ENCODE measurements around the gene SLU7. TPM values are rescaled to one million over a fixed set of nuclear protein-coding genes. Genes with fewer than 3 reads are reported as not detected.

Gene SLU7
- total RNA-seq (2011; cell fraction: chromatin; rRNA removed; ENCODE audit: low replicate concordance): 16.0 and 49.4 TPM in 2 replicates
- total RNA-seq (2011; cell fraction: nucleolus; rRNA removed): 9.3 and 9.6 TPM in 2 replicates
- total RNA-seq (2011; cell fraction: nucleoplasm; rRNA removed): 15.6 and 16.1 TPM in 2 replicates
- total RNA-seq (2014; rRNA removed) (51.8 and 65.7 TPM in 2 replicates), total RNA-seq (2014; rRNA removed; fragmentation: Illumina TruSeq; extraction: Trizol) (53.4 and 71.6 TPM in 2 replicates), total RNA-seq (2015; rRNA removed; fragmentation: Illumina TruSeq; extraction: Trizol) (40.8 and 48.1 TPM in 2 replicates), total RNA-seq (2021) (38.4 and 43.6 TPM in 2 replicates), polyA plus RNA-seq (2011; rRNA removed) (46.5 and 56.0 TPM in 2 replicates), polyA plus RNA-seq (2014; fragmentation: Illumina TruSeq; extraction: Trizol) (52.4 and 57.4 TPM in 2 replicates), polyA plus RNA-seq (2014; fragmentation: Nextera tagmentation; extraction: Ambion mirVana) (10 to 100 TPM; 42.1 to 54.8 TPM), polyA plus RNA-seq (2014; rRNA removed) (50.4 and 56.9 TPM in 2 replicates), polyA minus RNA-seq (2011; rRNA and poly(A)+ RNA removed) (37.2 and 44.6 TPM in 2 replicates), Bru-seq, nascent RNA (percentile 84 among the genes with signal in this experiment), BruChase-seq, experiment 1, labeled RNA remaining after a 2-hour chase (percentile 83 among the genes with signal in this experiment), BruChase-seq, experiment 2, labeled RNA remaining after a 6-hour chase (percentile 86 among the genes with signal in this experiment)
- polyA plus RNA-seq (2011; cell fraction: cytosol; rRNA removed): 3.3 and 8.9 TPM in 2 replicates
- polyA plus RNA-seq (2011; cell fraction: nucleus; rRNA removed): 11.0 and 21.7 TPM in 2 replicates
- 56.3 and 61.4 TPM in 2 replicates for polyA plus RNA-seq (2012)
- polyA minus RNA-seq (2011; cell fraction: cytosol; rRNA and poly(A)+ RNA removed): 7.4 and 9.8 TPM in 2 replicates
- polyA minus RNA-seq (2011; cell fraction: nucleus; rRNA and poly(A)+ RNA removed): 11.2 and 18.2 TPM in 2 replicates
- long read RNA-seq, experiment 1, transcript SLU7-201 (16 exons, 3,793 nt): major isoform, 9 of 72 reads
- long read RNA-seq, experiment 1, partial matches to known transcripts: 53 of 72 reads
- long read RNA-seq, experiment 1, other reads (novel, unspliced or antisense): 10 of 72 reads
- long read RNA-seq, experiment 2, transcript SLU7-201 (16 exons, 3,793 nt): major isoform, 10 of 30 reads
- long read RNA-seq, experiment 2, partial matches to known transcripts: 13 of 30 reads
- long read RNA-seq, experiment 2, other reads (novel, unspliced or antisense): 5 of 30 reads
- long read RNA-seq, experiment 3, partial matches to known transcripts: 16 of 22 reads
- long read RNA-seq, experiment 3, other reads (novel, unspliced or antisense): 5 of 22 reads

DNA sequence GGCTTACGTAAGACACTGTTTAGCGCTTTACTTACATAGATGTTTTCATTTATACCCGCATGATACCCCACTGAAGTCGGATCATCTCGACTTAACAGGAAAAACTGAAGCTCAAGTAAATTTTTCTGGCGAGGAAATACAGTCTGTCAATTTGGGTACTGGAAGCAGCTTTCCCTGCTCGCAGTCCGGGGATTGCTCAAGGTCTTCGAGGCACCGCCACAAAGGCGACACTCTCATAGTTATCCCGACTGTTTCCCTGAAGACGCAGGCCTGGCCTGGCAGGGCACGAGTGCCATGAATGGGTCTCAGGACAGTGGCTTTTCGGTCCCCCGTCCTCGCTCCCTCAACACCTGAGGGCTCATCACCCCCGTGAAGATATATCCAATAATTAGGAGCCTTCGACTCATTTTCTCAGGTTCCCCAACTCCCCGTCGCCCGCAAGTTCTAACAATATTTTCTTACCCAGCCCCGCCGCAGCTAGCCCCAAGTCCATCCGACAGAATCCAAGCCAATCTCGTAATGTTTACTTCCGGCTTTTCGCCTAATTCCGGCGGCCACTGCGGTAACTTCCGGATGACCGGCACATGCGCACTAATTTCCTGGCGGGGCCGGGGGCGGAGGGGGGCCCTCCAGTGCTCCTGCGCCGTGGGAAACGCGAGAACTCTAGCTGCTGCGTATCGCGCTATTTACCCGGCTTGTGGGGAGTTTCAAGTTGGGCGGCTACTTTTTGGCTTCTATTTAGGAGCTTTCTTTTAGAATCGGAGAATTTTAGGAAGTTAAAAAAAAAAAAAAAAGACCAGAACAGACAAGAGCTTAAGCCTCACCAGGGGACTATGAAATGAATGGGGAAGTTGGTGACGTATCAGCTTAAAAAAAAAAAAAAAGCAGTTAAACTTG, at the start of gene SLU7:
SLU7 (minus strand) TSS at position 521 of the 897 bp plus-strand sequence. CDS start 3,787 bp downstream, outside the sequence.
- intact Hi-C loops (cut with micrococcal nuclease) (no loop called here), in situ Hi-C loops (cut with MboI) (no loop called here)
- ChIA-PET CTCF (ENCODE audit: low intra/inter-chr PET ratio) (interaction anchor here (0.7 kb wide), 1 partner anchor 542 kb away, joined by 5 read pairs; no protein-coding TSS in a partner anchor), POLR2A (interaction anchor here (0.6 to 1.9 kb wide), 11 partner anchors 9 to 338 kb away, joined by 3 to 9 read pairs (median 4); partner anchors contain the start of gene FAM200C)
- ATAC-seq: peak; percentile 84
- Histone ChIP-seq H3K27me3 (ENCODE audit: control insufficient read depth in 2 of 2, insufficient read depth in 2 of 2, low read length in 2 of 2) (no peaks in the 10 kb centered on the region), H2AFZ (ENCODE audit: low read depth, low read length) (peak within 1 kb of the TSS; percentile 80), H3K9me3 (replicated peaks; ENCODE audit: control insufficient read depth, insufficient read depth, low read depth, low read length) (no peaks in the 10 kb centered on the region), H3K4me2 (ENCODE audit: insufficient read depth, low read length) (peak within 1 kb of the TSS; percentile 95), H3K4me3 (peak within 1 kb of the TSS; percentile 84), H3K4me1 (replicated peaks in 1 of 2; ENCODE audit: control insufficient read depth in 2 of 2, insufficient read depth in 2 of 2, low read length in 2 of 2) (peaks cover 4 to 17% of the 10 kb centered on the region in 2 experiments; a peak in 4 of 5 replicates), H3K27ac (ENCODE audit: extremely low read depth, low read depth, low read length) (peak within 1 kb of the TSS; percentile 93), H4K20me1 (replicated peaks; ENCODE audit: control insufficient read depth, insufficient read depth, low read length) (no peaks in the 10 kb centered on the region), H3K9me1 (ENCODE audit: control insufficient read depth, insufficient read depth, low read length) (no peaks in the 10 kb centered on the region), H3K79me2 (ENCODE audit: control insufficient read depth, insufficient read depth, low read length) (peaks cover 51% of the 10 kb centered on the region), H3K36me3 (ENCODE audit: control insufficient read depth, insufficient read depth, low read length) (peaks cover 33% of the 10 kb centered on the region), H3K9ac (ENCODE audit: insufficient read depth in 1 of 2, low read depth in 2 of 2, low read length in 2 of 2) (peak within 1 kb of the TSS; percentile 92 to 97)
- BruUV-seq (replicated peaks): TSS peak; percentile 77
- peak; percentile 87 to 96 (median 90) for DNase-seq (ENCODE audit: extremely low read depth in 1 of 4, low spot score in 3 of 4)
- WGBS (ENCODE audit: insufficient coverage, low coverage, missing lambda C conversion rate): under 1% methylated on average over 46 of the region's 48 CpGs
- FAIRE-seq: peak; percentile 88
- TF ChIP-seq ATF1 (CRISPR knock-in tag; IDR thresholded peaks at IDR 0.05): no peak
- peak; percentile 77 for TF ChIP-seq ATF1 (tag; IDR thresholded peaks at IDR 0.05)
- TF ChIP-seq ELF1 (tag; IDR thresholded peaks at IDR 0.05): peak; percentile 94
- TF ChIP-seq POU5F1 (IDR thresholded peaks at IDR 0.05; ENCODE audit: borderline replicate concordance, low read depth, low read length, partially characterized antibody): peak; percentile 33
- TF ChIP-seq POLR2AphosphoS5 (IDR thresholded peaks at IDR 0.05; ENCODE audit: control insufficient read depth, insufficient read depth, low read depth, low read length): peak; percentile 89
- peak; percentile 44; the same call in 1 of the 2 replicates for TF ChIP-seq SP1 (CRISPR knock-in tag; IDR thresholded peaks at IDR 0.05)
- peak; percentile 88 for TF ChIP-seq ZNF384 (IDR thresholded peaks at IDR 0.05; ENCODE audit: low read depth, low read length)
- TF ChIP-seq, protein P1, sequence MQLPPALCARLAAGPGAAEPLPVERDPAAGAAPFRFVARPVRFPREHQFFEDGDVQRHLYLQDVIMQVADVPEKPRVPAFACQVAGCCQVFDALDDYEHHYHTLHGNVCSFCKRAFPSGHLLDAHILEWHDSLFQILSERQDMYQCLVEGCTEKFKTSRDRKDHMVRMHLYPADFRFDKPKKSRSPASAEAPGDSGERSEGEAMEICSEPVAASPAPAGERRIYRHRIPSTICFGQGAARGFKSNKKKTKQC (CRISPR knock-in tag; IDR thresholded peaks at IDR 0.05): 0 out of 2 replicates have a peak, but pooled peaks have one; percentile 46
- TF ChIP-seq TEAD1 (CRISPR knock-in tag; IDR thresholded peaks at IDR 0.05): peak in 1 of 2 experiments; percentile 40; a peak in 2 of 4 replicates
- TF ChIP-seq ARNT (IDR thresholded peaks at IDR 0.05): peak in 1 of 2 experiments; percentile 26; a peak in 1 of 4 replicates
- TF ChIP-seq SAP30 (IDR thresholded peaks at IDR 0.05; ENCODE audit: borderline replicate concordance, insufficient read depth, low read depth, low read length, poor library complexity, severe bottlenecking): peak; percentile 67
- peak; percentile 69; the same call in 1 of the 2 replicates for TF ChIP-seq ZBTB7A (IDR thresholded peaks at IDR 0.05; ENCODE audit: borderline replicate concordance, control insufficient read depth, low read depth, low read length)
- TF ChIP-seq, protein P2, sequence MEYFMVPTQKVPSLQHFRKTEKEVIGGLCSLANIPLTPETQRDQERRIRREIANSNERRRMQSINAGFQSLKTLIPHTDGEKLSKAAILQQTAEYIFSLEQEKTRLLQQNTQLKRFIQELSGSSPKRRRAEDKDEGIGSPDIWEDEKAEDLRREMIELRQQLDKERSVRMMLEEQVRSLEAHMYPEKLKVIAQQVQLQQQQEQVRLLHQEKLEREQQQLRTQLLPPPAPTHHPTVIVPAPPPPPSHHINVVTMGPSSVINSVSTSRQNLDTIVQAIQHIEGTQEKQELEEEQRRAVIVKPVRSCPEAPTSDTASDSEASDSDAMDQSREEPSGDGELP (CRISPR knock-in tag; IDR thresholded peaks at IDR 0.05; ENCODE audit: borderline replicate concordance): peak; percentile 30; the same call in 1 of the 2 replicates
- peak; percentile 78 for TF ChIP-seq TBP (optimal IDR thresholded peaks at IDR 0.05; ENCODE audit: low read depth, low read length)
